HL-60 (cell line): Measurements from ENCODE around the gene ZRANB1.

Source experiments
- CTCF ChIP-seq: IDR thresholded peaks from one replicate; pipeline ENCODE4 v1.5.1; 2011; ENCODE audit warnings: low read length, control low read depth, inconsistent platforms; ENCODE audit not compliant: insufficient read depth
- GABPA ChIP-seq: IDR thresholded peaks from 2 replicates; pipeline ENCODE4 v1.6.1; 2012; ENCODE audit warnings: low read depth
- POLR2AphosphoS5 ChIP-seq: IDR thresholded peaks from 2 replicates; pipeline ENCODE4 v1.6.1; 2012; ENCODE audit warnings: low read depth
- REST ChIP-seq: IDR thresholded peaks from 2 replicates; pipeline ENCODE4 v1.6.1; 2012; ENCODE audit warnings: low read depth; ENCODE audit not compliant: insufficient replicate concordance

GRCh38 chr10:124926548-124926947, 15.4 kb upstream of the ZRANB1 start:
- TF ChIP-seq POLR2AphosphoS5 (no peak), CTCF (no peak), REST (no peak), GABPA (no peak)
